DOHH2 (cell line): ENCODE results near the gene WDR19.

Experiments
- EZH2phosphoT487 ChIP-seq: fragments of 200-600 bp; sonication (generic); IDR thresholded peaks from 2 replicates; pipeline ENCODE4 v1.6.1; 2017; ENCODE audit warnings: borderline replicate concordance, mild to moderate bottlenecking, antibody characterized with exemption, low read length, moderate library complexity, mixed read lengths
- TF ChIP-seq, protein P1 (sequence below): fragments of 200-600 bp; sonication (generic); IDR thresholded peaks from one replicate; pipeline ENCODE4 v1.5.1; 2014; ENCODE audit warnings: antibody characterized with exemption, mild to moderate bottlenecking, low read depth, low read length; ENCODE audit not compliant: poor library complexity, severe bottlenecking

DNA sequence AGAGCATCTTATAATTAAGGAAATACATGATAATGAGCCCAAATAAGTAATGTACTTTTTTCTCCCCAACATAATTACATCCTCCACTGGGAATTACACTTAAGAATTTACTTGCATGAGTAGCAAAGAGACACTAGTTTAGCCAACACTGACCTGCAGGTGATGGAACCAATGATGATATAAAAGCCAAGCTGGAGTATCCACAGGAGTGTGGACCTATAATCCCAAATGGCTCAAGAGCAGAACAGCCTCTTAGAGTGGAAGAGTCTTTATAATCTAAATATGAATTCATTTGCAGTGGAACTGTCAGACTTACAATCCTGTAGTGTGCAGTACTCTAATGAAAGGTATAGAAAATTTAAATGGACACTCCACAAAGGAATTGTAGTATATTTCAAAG is 22.2 kb downstream of the WDR19 start:
- TF ChIP-seq, protein P1, sequence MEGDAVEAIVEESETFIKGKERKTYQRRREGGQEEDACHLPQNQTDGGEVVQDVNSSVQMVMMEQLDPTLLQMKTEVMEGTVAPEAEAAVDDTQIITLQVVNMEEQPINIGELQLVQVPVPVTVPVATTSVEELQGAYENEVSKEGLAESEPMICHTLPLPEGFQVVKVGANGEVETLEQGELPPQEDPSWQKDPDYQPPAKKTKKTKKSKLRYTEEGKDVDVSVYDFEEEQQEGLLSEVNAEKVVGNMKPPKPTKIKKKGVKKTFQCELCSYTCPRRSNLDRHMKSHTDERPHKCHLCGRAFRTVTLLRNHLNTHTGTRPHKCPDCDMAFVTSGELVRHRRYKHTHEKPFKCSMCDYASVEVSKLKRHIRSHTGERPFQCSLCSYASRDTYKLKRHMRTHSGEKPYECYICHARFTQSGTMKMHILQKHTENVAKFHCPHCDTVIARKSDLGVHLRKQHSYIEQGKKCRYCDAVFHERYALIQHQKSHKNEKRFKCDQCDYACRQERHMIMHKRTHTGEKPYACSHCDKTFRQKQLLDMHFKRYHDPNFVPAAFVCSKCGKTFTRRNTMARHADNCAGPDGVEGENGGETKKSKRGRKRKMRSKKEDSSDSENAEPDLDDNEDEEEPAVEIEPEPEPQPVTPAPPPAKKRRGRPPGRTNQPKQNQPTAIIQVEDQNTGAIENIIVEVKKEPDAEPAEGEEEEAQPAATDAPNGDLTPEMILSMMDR: no peak
- TF ChIP-seq EZH2phosphoT487: no peak
